ENCODE data around the gene NME1.
"Not testable (repeated sequence)": the region's sequence is repeated elsewhere in the genome, so short reads cannot be mapped to it uniquely, and the experiment has no call there.

The NME1 gene

GRCh38 chr17:51153210-51154072 lies at the start of gene NME1:
TSS of gene NME1 (plus strand) at chr17:51153559. CDS start at chr17:51155655, 2,096 bp downstream.
- peak; percentile 99 for DNase-seq

- no peak for DNase-seq
Measured at GRCh38 chr17:51107778-51108177, 45.6 kb upstream of the NME1 start.

GRCh38 chr17:51112303-51113222 lies 40.8 kb upstream of the NME1 start:
- not testable (repeated sequence) for DNase-seq

GRCh38 chr17:51115179-51115578 lies 38.2 kb upstream of the NME1 start:
- no peak for DNase-seq

GRCh38 chr17:51118330-51119195 lies 34.8 kb upstream of the NME1 start:
- DNase-seq = peak; percentile 86

GRCh38 chr17:51119415-51120356 lies 33.7 kb upstream of the NME1 start:
- no peak for DNase-seq

GRCh38 chr17:51120357-51120738 lies 33.0 kb upstream of the NME1 start:
- DNase-seq = no peak

GRCh38 chr17:51120739-51121619 lies 32.4 kb upstream of the NME1 start, which contains the start of gene SPAG9:
TSS of gene SPAG9 (minus strand) at chr17:51120868. CDS start at chr17:51120656, 212 bp downstream.
- peak; percentile 95 for DNase-seq

- DNase-seq = peak; percentile 25
Measured at GRCh38 chr17:51121620-51122472, 31.5 kb upstream of the NME1 start.

- DNase-seq = not testable (repeated sequence)
Measured at GRCh38 chr17:51122473-51123115, 30.8 kb upstream of the NME1 start.

- no peak for DNase-seq
Measured at GRCh38 chr17:51124640-51125503, 28.5 kb upstream of the NME1 start.

- DNase-seq = no peak
Measured at GRCh38 chr17:51128076-51128475, 25.3 kb upstream of the NME1 start.

- no peak for DNase-seq
Measured at GRCh38 chr17:51132964-51133319, 20.4 kb upstream of the NME1 start.

GRCh38 chr17:51133365-51133764 lies 20.0 kb upstream of the NME1 start:
- no peak for DNase-seq

GRCh38 chr17:51135956-51136355 lies 17.4 kb upstream of the NME1 start:
- DNase-seq = no peak

GRCh38 chr17:51142597-51142996 lies 10.8 kb upstream of the NME1 start:
- DNase-seq = no peak

GRCh38 chr17:51144266-51145022 lies 8.9 kb upstream of the NME1 start:
- DNase-seq = no peak

Measured in COR-L47 (cell line).